Activated CD4-positive, alpha-beta T cell treated with anti-CD3 and anti-CD28 coated beads, Interleukin-2, amount 50 U/mL, for 48 hours (primary cell): ENCODE measurements around the gene BAD.
"Not testable (repeated sequence)": the region's sequence is repeated elsewhere in the genome, so short reads cannot be mapped to it uniquely, and the experiment has no call there.

Experiments
- DNase-seq, 2 experiments: peaks; one replicate each; pipeline ENCODE4 v3.0.0-alpha.2; 2020

Gene BAD

GRCh38 chr11:64284048-64284961, at the start of gene BAD:
BAD (minus strand) TSS chr11:64284665; CDS start chr11:64284368, 297 bp downstream.
- peak; percentile 95 for DNase-seq

GRCh38 chr11:64333556-64333955, 49.1 kb upstream of the BAD start:
- DNase-seq, result no peak

GRCh38 chr11:64331569-64332371, 47.3 kb upstream of the BAD start:
- peak; percentile 83 to 89 for DNase-seq

- DNase-seq, result no peak
These were observed 46.4 kb upstream of the BAD start for GRCh38 chr11:64330888-64331287.

GRCh38 chr11:64327993-64328392, 43.5 kb upstream of the BAD start:
- DNase-seq, result no peak

GRCh38 chr11:64327375-64327774, 42.9 kb upstream of the BAD start:
- no peak for DNase-seq

GRCh38 chr11:64324692-64325469, 40.4 kb upstream of the BAD start:
- no peak for DNase-seq

GRCh38 chr11:64323984-64324383, 39.5 kb upstream of the BAD start:
- DNase-seq, result not testable (repeated sequence)

GRCh38 chr11:64323373-64323772, 38.9 kb upstream of the BAD start:
- no peak for DNase-seq

- DNase-seq, result no peak
These were observed 38.4 kb upstream of the BAD start for GRCh38 chr11:64322925-64323260.

GRCh38 chr11:64321533-64321932, 37.1 kb upstream of the BAD start:
- no peak for DNase-seq

- DNase-seq, result no peak
These were observed 36.6 kb upstream of the BAD start for GRCh38 chr11:64321026-64321425.

- no peak for DNase-seq
These were observed 36.1 kb upstream of the BAD start for GRCh38 chr11:64320556-64320955.

GRCh38 chr11:64318766-64319761, 34.6 kb upstream of the BAD start:
- no peak for DNase-seq

- peak; percentile 92 to 95 for DNase-seq
These were observed 33.7 kb upstream of the BAD start, which contains the start of gene PRDX5 for GRCh38 chr11:64317961-64318765. PRDX5 (plus strand) TSS chr11:64318121; CDS start chr11:64318216, 95 bp downstream.

GRCh38 chr11:64317325-64317960, 33.0 kb upstream of the BAD start, which contains the start of gene TRMT112:
TRMT112 (minus strand) TSS chr11:64317559; CDS start chr11:64317526, 33 bp downstream.
- peak; percentile 96 to 97 for DNase-seq

GRCh38 chr11:64316672-64317324, 32.3 kb upstream of the BAD start:
- DNase-seq, result peak; percentile 40 to 41

- DNase-seq, result not testable (repeated sequence)
These were observed 31.4 kb upstream of the BAD start for GRCh38 chr11:64315667-64316526.
